GM18861 (cell line): ENCODE results near the gene TEX36.
"Not testable (repeated sequence)": the region's sequence is repeated elsewhere in the genome, so short reads cannot be mapped to it uniquely, and the experiment has no call there.

ENCODE experiments used
- ATAC-seq: cut with Tn5 transposase; IDR thresholded peaks from one replicate; pipeline ENCODE4 v1.9.1; 2021; ENCODE audit not compliant: unreplicated experiment

The TEX36 gene

GRCh38 chr10:125637496-125637895, 45.5 kb downstream of the TEX36 start:
- no peak for ATAC-seq

GRCh38 chr10:125634606-125635005, 48.4 kb downstream of the TEX36 start:
- no peak for ATAC-seq

GRCh38 chr10:125633517-125633999, 49.4 kb downstream of the TEX36 start:
- no peak for ATAC-seq

GRCh38 chr10:125631806-125632205, 51.2 kb downstream of the TEX36 start:
- no peak for ATAC-seq

GRCh38 chr10:125629758-125630376, 53.1 kb downstream of the TEX36 start:
- ATAC-seq = peak; percentile 74

GRCh38 chr10:125628104-125629049, 54.6 kb downstream of the TEX36 start:
- ATAC-seq = no peak

GRCh38 chr10:125627646-125628045, 55.3 kb downstream of the TEX36 start:
- ATAC-seq = no peak

GRCh38 chr10:125626671-125627070, 56.3 kb downstream of the TEX36 start:
- no peak for ATAC-seq

- ATAC-seq = no peak
Observed at GRCh38 chr10:125625586-125625985, 57.4 kb downstream of the TEX36 start.

- no peak for ATAC-seq
Observed at GRCh38 chr10:125624800-125625199, 58.2 kb downstream of the TEX36 start.

- no peak for ATAC-seq
Observed at GRCh38 chr10:125621052-125621451, 61.9 kb downstream of the TEX36 start.

- ATAC-seq = no peak
Observed at GRCh38 chr10:125620401-125620800, 62.6 kb downstream of the TEX36 start.

- not testable (repeated sequence) for ATAC-seq
Observed at GRCh38 chr10:125613062-125613461, 69.9 kb downstream of the TEX36 start.

GRCh38 chr10:125611756-125612155, 71.2 kb downstream of the TEX36 start:
- no peak for ATAC-seq

- ATAC-seq = no peak
Observed at GRCh38 chr10:125611216-125611615, 71.7 kb downstream of the TEX36 start.

GRCh38 chr10:125609859-125610258, 73.1 kb downstream of the TEX36 start:
- no peak for ATAC-seq

GRCh38 chr10:125608474-125608873, 74.5 kb downstream of the TEX36 start:
- no peak for ATAC-seq

- no peak for ATAC-seq
Observed at GRCh38 chr10:125607689-125608290, 75.2 kb downstream of the TEX36 start.

GRCh38 chr10:125606414-125607010, 76.5 kb downstream of the TEX36 start:
- ATAC-seq = no peak
